HepG2 (cell line): ENCODE results near the gene CLEC10A. TPM values are rescaled to one million over a fixed set of nuclear protein-coding genes. Genes with fewer than 3 reads are reported as not detected.

Experiments used
- ATRX ChIP-seq: sonication (generic); formaldehyde crosslinking; IDR thresholded peaks from 2 replicates; pipeline ENCODE4 v1.4.0; 2020; ENCODE audit warnings: missing genetic modification reagents, borderline replicate concordance
- CEBPG ChIP-seq: IDR thresholded peaks from 2 replicates; pipeline ENCODE4 v1.6.1; 2016
- DRAP1 ChIP-seq: IDR thresholded peaks from 2 replicates; pipeline ENCODE4 v1.6.1; 2016; ENCODE audit warnings: missing genetic modification reagents, missing compliant biosample characterization
- ETV6 ChIP-seq: sonication (generic); formaldehyde crosslinking; conservative IDR thresholded peaks from 2 replicates; pipeline ENCODE4 v1.4.0; 2020; ENCODE audit warnings: missing genetic modification reagents
- JDP2 ChIP-seq: sonication (generic); formaldehyde crosslinking; IDR thresholded peaks from 2 replicates; pipeline ENCODE4 v1.8.1; 2022; ENCODE audit warnings: missing genetic modification reagents, borderline replicate concordance
- KDM3A ChIP-seq: IDR thresholded peaks from 2 replicates; pipeline ENCODE4 v1.6.1; 2018; ENCODE audit warnings: low read depth, missing compliant biosample characterization
- PHF21A ChIP-seq: sonication (generic); formaldehyde crosslinking; IDR thresholded peaks from 2 replicates; pipeline ENCODE4 v1.5.0; 2020; ENCODE audit warnings: mild to moderate bottlenecking, missing genetic modification reagents
- PHF8 ChIP-seq: sonication (generic); formaldehyde crosslinking; IDR thresholded peaks from 2 replicates; pipeline ENCODE4 v1.5.0; 2020; ENCODE audit warnings: missing genetic modification reagents
- RBAK ChIP-seq: sonication (generic); formaldehyde crosslinking; IDR thresholded peaks from 2 replicates; pipeline ENCODE4 v1.5.1; 2020; ENCODE audit warnings: mild to moderate bottlenecking, missing genetic modification reagents
- SRSF9 ChIP-seq: fragments of 200-400 bp; formaldehyde crosslinking; IDR thresholded peaks from 2 replicates; pipeline ENCODE4 v1.6.1; 2018; ENCODE audit warnings: borderline replicate concordance, mild to moderate bottlenecking, low read depth, low read length; ENCODE audit not compliant: insufficient read depth, poor library complexity, severe bottlenecking
- ZNF121 ChIP-seq: sonication (generic); formaldehyde crosslinking; IDR thresholded peaks from 2 replicates; pipeline ENCODE4 v1.5.0; 2020; ENCODE audit warnings: mild to moderate bottlenecking, missing genetic modification reagents
- ZNF256 ChIP-seq: sonication (generic); formaldehyde crosslinking; conservative IDR thresholded peaks from 2 replicates; pipeline ENCODE4 v1.4.0; 2020; ENCODE audit warnings: missing genetic modification reagents
- ZNF552 ChIP-seq: sonication (generic); formaldehyde crosslinking; IDR thresholded peaks from 2 replicates; pipeline ENCODE4 v1.9.0; 2022; ENCODE audit warnings: missing genetic modification reagents, mild to moderate bottlenecking, borderline replicate concordance
- ZNF775 ChIP-seq: sonication (generic); formaldehyde crosslinking; IDR thresholded peaks from 2 replicates; pipeline ENCODE4 v1.4.0; 2020; ENCODE audit warnings: missing genetic modification reagents, mild to moderate bottlenecking, moderate library complexity, borderline replicate concordance
- ZNF883 ChIP-seq: sonication (generic); formaldehyde crosslinking; IDR thresholded peaks from 2 replicates; pipeline ENCODE4 v1.5.1; 2020; ENCODE audit warnings: mild to moderate bottlenecking, missing genetic modification reagents; ENCODE audit errors: not compliant biosample characterization
- ZSCAN29 ChIP-seq: sonication (generic); formaldehyde crosslinking; conservative IDR thresholded peaks from 2 replicates; pipeline ENCODE4 v1.4.0; 2020; ENCODE audit warnings: mild to moderate bottlenecking, missing genetic modification reagents
- polyA plus RNA-seq, 8 experiments: library from polyadenylated mRNA; depleted of rRNA in 3 of 8; stranded (reverse) in 7 of 8; unstranded in 1 of 8; fragments of >200 nt; fragmentation: Illumina TruSeq in 4 of 8; extraction: Trizol in 4 of 8; gene quantifications; 2 replicates each; pipeline versions ENCODE4 v1.2.1 to v1.2.3, GENCODE V29; 2011 to 2016; ENCODE audit warnings: low read depth in 4 of 8, missing spikeins in 1 of 8, mixed read lengths in 1 of 8; ENCODE audit not compliant: insufficient read depth in 1 of 8
- total RNA-seq, 5 experiments: library from RNA; depleted of rRNA; stranded (reverse); fragments of >200 nt; fragmentation: Illumina TruSeq; extraction: Trizol; gene quantifications; 2 replicates each; pipeline ENCODE4 v1.2.3, GENCODE V29; 2016; ENCODE audit warnings: low read depth in 1 of 5
- TF ChIP-seq, protein P1 (sequence below), 2 experiments: sonication (generic) in 1 of 2; formaldehyde crosslinking in 1 of 2; IDR thresholded peaks; 2 replicates each; pipeline versions ENCODE4 v1.4.0 to v1.6.1; 2016 to 2020; ENCODE audit warnings: borderline replicate concordance in 1 of 2, low read depth in 1 of 2, mild to moderate bottlenecking in 1 of 2, missing genetic modification reagents in 1 of 2
- TF ChIP-seq, protein P2 (sequence below): sonication (generic); formaldehyde crosslinking; IDR thresholded peaks from 2 replicates; pipeline ENCODE4 v1.4.0; 2020; ENCODE audit warnings: mild to moderate bottlenecking, missing genetic modification reagents
- TF ChIP-seq, protein P3 (sequence below): sonication (generic); formaldehyde crosslinking; IDR thresholded peaks from 2 replicates; pipeline ENCODE4 v1.4.0; 2020; ENCODE audit warnings: missing genetic modification reagents, mild to moderate bottlenecking, borderline replicate concordance

Gene CLEC10A
- total and polyA plus RNA-seq, 2 of the 13 experiments (the other 11 are each of a cell fraction or from before 2014, with no cell fraction given) = 0.33 TPM; not detected in 1

- TF ChIP-seq KDM3A = peak; percentile 1; the same call in 1 of the 2 replicates
- peak; percentile 68; the same call in 1 of the 2 replicates for TF ChIP-seq DRAP1
- 0 out of 2 replicates have a peak, but pooled peaks have one; percentile 51 for TF ChIP-seq ZNF256 (CRISPR knock-in tag)
- TF ChIP-seq PHF8 (CRISPR knock-in tag) = peak; percentile 13; the same call in 1 of the 2 replicates
- TF ChIP-seq, protein P1, sequence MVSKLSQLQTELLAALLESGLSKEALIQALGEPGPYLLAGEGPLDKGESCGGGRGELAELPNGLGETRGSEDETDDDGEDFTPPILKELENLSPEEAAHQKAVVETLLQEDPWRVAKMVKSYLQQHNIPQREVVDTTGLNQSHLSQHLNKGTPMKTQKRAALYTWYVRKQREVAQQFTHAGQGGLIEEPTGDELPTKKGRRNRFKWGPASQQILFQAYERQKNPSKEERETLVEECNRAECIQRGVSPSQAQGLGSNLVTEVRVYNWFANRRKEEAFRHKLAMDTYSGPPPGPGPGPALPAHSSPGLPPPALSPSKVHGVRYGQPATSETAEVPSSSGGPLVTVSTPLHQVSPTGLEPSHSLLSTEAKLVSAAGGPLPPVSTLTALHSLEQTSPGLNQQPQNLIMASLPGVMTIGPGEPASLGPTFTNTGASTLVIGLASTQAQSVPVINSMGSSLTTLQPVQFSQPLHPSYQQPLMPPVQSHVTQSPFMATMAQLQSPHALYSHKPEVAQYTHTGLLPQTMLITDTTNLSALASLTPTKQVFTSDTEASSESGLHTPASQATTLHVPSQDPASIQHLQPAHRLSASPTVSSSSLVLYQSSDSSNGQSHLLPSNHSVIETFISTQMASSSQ (IDR thresholded peaks at IDR 0.05; ENCODE audit: low read depth) = no peak
- TF ChIP-seq, protein P1 (CRISPR knock-in tag; IDR thresholded peaks at IDR 0.05; ENCODE audit: borderline replicate concordance) = peak; percentile 5; the same call in 1 of the 2 replicates
- TF ChIP-seq SRSF9 = no peak
- TF ChIP-seq ATRX (CRISPR knock-in tag) = no peak
- no peak for TF ChIP-seq ZNF121
- TF ChIP-seq RBAK (CRISPR knock-in tag) = no peak
- 0 out of 2 replicates have a peak, but pooled peaks have one; percentile 31 for TF ChIP-seq ZSCAN29 (CRISPR knock-in tag)
- peak; percentile 24; the same call in 1 of the 2 replicates for TF ChIP-seq ETV6 (CRISPR knock-in tag)
- TF ChIP-seq, protein P2, sequence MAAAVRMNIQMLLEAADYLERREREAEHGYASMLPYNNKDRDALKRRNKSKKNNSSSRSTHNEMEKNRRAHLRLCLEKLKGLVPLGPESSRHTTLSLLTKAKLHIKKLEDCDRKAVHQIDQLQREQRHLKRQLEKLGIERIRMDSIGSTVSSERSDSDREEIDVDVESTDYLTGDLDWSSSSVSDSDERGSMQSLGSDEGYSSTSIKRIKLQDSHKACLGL = no peak
- peak; percentile 60 for TF ChIP-seq ZNF775
- no peak for TF ChIP-seq JDP2 (CRISPR knock-in tag)
- 0 out of 2 replicates have a peak, but pooled peaks have one; percentile 46 for TF ChIP-seq ZNF552 (CRISPR knock-in tag)
- peak; percentile 71; the same call in 1 of the 2 replicates for TF ChIP-seq PHF21A (CRISPR knock-in tag)
- TF ChIP-seq CEBPG (CRISPR knock-in tag) = peak; percentile 91
- TF ChIP-seq, protein P3, sequence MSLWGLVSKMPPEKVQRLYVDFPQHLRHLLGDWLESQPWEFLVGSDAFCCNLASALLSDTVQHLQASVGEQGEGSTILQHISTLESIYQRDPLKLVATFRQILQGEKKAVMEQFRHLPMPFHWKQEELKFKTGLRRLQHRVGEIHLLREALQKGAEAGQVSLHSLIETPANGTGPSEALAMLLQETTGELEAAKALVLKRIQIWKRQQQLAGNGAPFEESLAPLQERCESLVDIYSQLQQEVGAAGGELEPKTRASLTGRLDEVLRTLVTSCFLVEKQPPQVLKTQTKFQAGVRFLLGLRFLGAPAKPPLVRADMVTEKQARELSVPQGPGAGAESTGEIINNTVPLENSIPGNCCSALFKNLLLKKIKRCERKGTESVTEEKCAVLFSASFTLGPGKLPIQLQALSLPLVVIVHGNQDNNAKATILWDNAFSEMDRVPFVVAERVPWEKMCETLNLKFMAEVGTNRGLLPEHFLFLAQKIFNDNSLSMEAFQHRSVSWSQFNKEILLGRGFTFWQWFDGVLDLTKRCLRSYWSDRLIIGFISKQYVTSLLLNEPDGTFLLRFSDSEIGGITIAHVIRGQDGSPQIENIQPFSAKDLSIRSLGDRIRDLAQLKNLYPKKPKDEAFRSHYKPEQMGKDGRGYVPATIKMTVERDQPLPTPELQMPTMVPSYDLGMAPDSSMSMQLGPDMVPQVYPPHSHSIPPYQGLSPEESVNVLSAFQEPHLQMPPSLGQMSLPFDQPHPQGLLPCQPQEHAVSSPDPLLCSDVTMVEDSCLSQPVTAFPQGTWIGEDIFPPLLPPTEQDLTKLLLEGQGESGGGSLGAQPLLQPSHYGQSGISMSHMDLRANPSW (CRISPR knock-in tag) = peak; percentile 97
- TF ChIP-seq ZNF883 (CRISPR knock-in tag) = peak; percentile 20
Measured at GRCh38 chr17:7114875-7115614, 35.0 kb upstream of the CLEC10A start (continued).
